ENCODE measurements around the gene MPRIP. TPM values are rescaled to one million over a fixed set of nuclear protein-coding genes. Genes with fewer than 3 reads are reported as not detected.

Gene MPRIP
- total RNA-seq, 1 experiment from 2014 or later, result 258 TPM

- peaks cover 5 to 31% of the 10 kb centered on the region in 2 experiments; a peak in 3 of 4 replicates for H3K4me1 ChIP-seq (ENCODE audit: control insufficient read depth in 1 of 2, insufficient read depth in 2 of 2, low read length in 2 of 2)
- H3K9me3 ChIP-seq (ENCODE audit: control insufficient read depth in 1 of 2, insufficient read depth in 1 of 2, low read depth in 1 of 2, low read length in 2 of 2), result no peaks in the 10 kb centered on the region
- H3K36me3 ChIP-seq (ENCODE audit: control insufficient read depth in 1 of 2, insufficient read depth in 2 of 2, low read length in 2 of 2), result peaks cover 7 to 22% of the 10 kb centered on the region in 2 experiments
- CTCF ChIA-PET, result no interaction called here
- H3K4me2 ChIP-seq (ENCODE audit: low read length), result no peak overlapping the region
- ATAC-seq (no peak), DNase-seq (ENCODE audit: low read depth, low spot score) (no peak)
- TF ChIP-seq SIN3A (IDR thresholded peaks at IDR 0.05; ENCODE audit: low read depth), result no peak
- no peak for TF ChIP-seq MAX (IDR thresholded peaks at IDR 0.05)
- TF ChIP-seq EGR1 (IDR thresholded peaks at IDR 0.05; ENCODE audit: low read depth), result no peak
- TF ChIP-seq CBX3 (IDR thresholded peaks at IDR 0.05; ENCODE audit: low read depth), result no peak
- no peak for TF ChIP-seq CEBPB (IDR thresholded peaks at IDR 0.05; ENCODE audit: low read depth)
- TF ChIP-seq EZH2phosphoT487 (IDR thresholded peaks at IDR 0.05; ENCODE audit: borderline replicate concordance), result no peak
- no peak for TF ChIP-seq TCF7L2 (IDR thresholded peaks at IDR 0.05; ENCODE audit: borderline replicate concordance, extremely low read depth, insufficient read depth, insufficient read length)
- no peak for TF ChIP-seq POLR2A (IDR thresholded peaks at IDR 0.05; ENCODE audit: borderline replicate concordance, extremely low read depth, insufficient read depth, insufficient read length)
- no peak overlapping the region for H3K9ac ChIP-seq (ENCODE audit: low read length)
- no TSS peak for BruUV-seq (replicated peaks)
- H3K27ac ChIP-seq (ENCODE audit: low read depth, low read length), result no peak overlapping the region
- H3K9me2 ChIP-seq (ENCODE audit: insufficient read depth), result no peaks in the 10 kb centered on the region
- no peak overlapping the region for H3K4me3 ChIP-seq (replicated peaks in 1 of 2; ENCODE audit: low read depth in 1 of 2, low read length in 2 of 2)
- H3K27me3 ChIP-seq (ENCODE audit: insufficient read depth, low read length), result no peaks in the 10 kb centered on the region
- POLR2A ChIA-PET, result no interaction called here
- peaks cover 23% of the 10 kb centered on the region for H4K20me1 ChIP-seq (ENCODE audit: insufficient read depth)
- intact Hi-C loops (cut with micrococcal nuclease), result no loop called here
- peaks cover 100% of the 10 kb centered on the region for H3K79me2 ChIP-seq (ENCODE audit: insufficient read depth, low read length)
- RAD21 ChIA-PET (ENCODE audit: low non-redundant PET in 1 of 2, low total read pairs in 2 of 2, uncharacterized antibody in 2 of 2, unreplicated experiment in 2 of 2), result no interaction called here
- H2AFZ ChIP-seq (ENCODE audit: low read depth, low read length, poor library complexity, severe bottlenecking), result no peak overlapping the region
Observed at GRCh38 chr17:17073030-17073564, 30.8 kb downstream of the MPRIP start.

- no peaks in the 10 kb centered on the region for H3K9me2 ChIP-seq (ENCODE audit: insufficient read depth)
- H3K4me2 ChIP-seq (ENCODE audit: low read length), result no peak overlapping the region
- H3K36me3 ChIP-seq (ENCODE audit: control insufficient read depth in 1 of 2, insufficient read depth in 2 of 2, low read length in 2 of 2), result peaks cover 11 to 28% of the 10 kb centered on the region in 2 experiments
- no peaks in the 10 kb centered on the region for H3K27me3 ChIP-seq (ENCODE audit: insufficient read depth, low read length)
- H3K4me1 ChIP-seq (ENCODE audit: control insufficient read depth in 1 of 2, insufficient read depth in 2 of 2, low read length in 2 of 2), result peaks cover 5 to 31% of the 10 kb centered on the region in 2 experiments; a peak in 2 of 4 replicates
- peaks cover 100% of the 10 kb centered on the region for H3K79me2 ChIP-seq (ENCODE audit: insufficient read depth, low read length)
- ChIA-PET RAD21 (ENCODE audit: low non-redundant PET in 1 of 2, low total read pairs in 2 of 2, uncharacterized antibody in 2 of 2, unreplicated experiment in 2 of 2) (no interaction called here), CTCF (no interaction called here), POLR2A (no interaction called here)
- no peak overlapping the region for H2AFZ ChIP-seq (ENCODE audit: low read depth, low read length, poor library complexity, severe bottlenecking)
- no TSS peak for BruUV-seq (replicated peaks)
- no peak for ATAC-seq
- TF ChIP-seq SIN3A (IDR thresholded peaks at IDR 0.05; ENCODE audit: low read depth) (no peak), RAD21 (IDR thresholded peaks at IDR 0.05; ENCODE audit: low read depth) (no peak), FOSL1 (IDR thresholded peaks at IDR 0.05; ENCODE audit: low read depth) (no peak), POLR2AphosphoS5 (IDR thresholded peaks at IDR 0.05; ENCODE audit: low read depth, low read length) (no peak)
- no peak overlapping the region for H3K9ac ChIP-seq (ENCODE audit: low read length)
- no peaks in the 10 kb centered on the region for H3K9me3 ChIP-seq (ENCODE audit: control insufficient read depth in 1 of 2, insufficient read depth in 1 of 2, low read depth in 1 of 2, low read length in 2 of 2)
- H3K27ac ChIP-seq (ENCODE audit: low read depth, low read length), result no peak overlapping the region
- DNase-seq (ENCODE audit: low read depth, low spot score), result no peak
- H4K20me1 ChIP-seq (ENCODE audit: insufficient read depth), result peaks cover 23% of the 10 kb centered on the region
- no peak overlapping the region for H3K4me3 ChIP-seq (replicated peaks in 1 of 2; ENCODE audit: low read depth in 1 of 2, low read length in 2 of 2)
- intact Hi-C loops (cut with micrococcal nuclease), result no loop called here
Observed at GRCh38 chr17:17073581-17074403, 31.5 kb downstream of the MPRIP start.
